Activated T-helper 1 cell treated with anti-CD3 and anti-CD28 coated beads, Interleukin-12 subunit alpha, Interleukin-12 subunit beta, Interleukin-2, Interleukin-4 antibody, amounts not matched to agents 30 ng/mL and 10 ng/mL and 1 ng/mL, durations not matched to agents 14 hours and 24 hours and 36 hours (primary cell): ENCODE measurements around the gene MYO18A. TPM values are rescaled to one million over a fixed set of nuclear protein-coding genes. Genes with fewer than 3 reads are reported as not detected.
"Not testable (repeated sequence)": the region's sequence is repeated elsewhere in the genome, so short reads cannot be mapped to it uniquely, and the experiment has no call there.

Experiments
- DNase-seq: peaks from one replicate; pipeline ENCODE4 v3.0.0; 2021; ENCODE audit warnings: low spot score
- H3K27ac Mint-ChIP-seq: one replicate; pipeline ENCODE4 v1.8.0; 2021; ENCODE audit warnings: mild to moderate bottlenecking, mixed read lengths
- H3K27me3 Mint-ChIP-seq: one replicate; pipeline ENCODE4 v1.8.0; 2022; ENCODE audit warnings: mild to moderate bottlenecking, moderate library complexity, mixed read lengths; ENCODE audit not compliant: insufficient read depth
- H3K36me3 Mint-ChIP-seq: one replicate; pipeline ENCODE4 v1.8.0; 2021; ENCODE audit warnings: low read depth, mixed read lengths
- H3K4me1 Mint-ChIP-seq: one replicate; pipeline ENCODE4 v1.8.0; 2021; ENCODE audit warnings: low read depth, mixed read lengths
- H3K4me3 Mint-ChIP-seq: one replicate; pipeline ENCODE4 v1.8.0; 2021; ENCODE audit warnings: mild to moderate bottlenecking, moderate library complexity, mixed read lengths
- H3K9me3 Mint-ChIP-seq: one replicate; pipeline ENCODE4 v1.8.0; 2021; ENCODE audit warnings: mixed read lengths
- intact Hi-C: fragments of 100-400 bp; cut with micrococcal nuclease; formaldehyde crosslinking; loops from one replicate; pipeline ENCODE4 v1.15.1; 2024
- total RNA-seq: library from RNA; stranded (reverse); gene quantifications from 2 replicates; pipeline ENCODE4 v1.2.3, GENCODE V29; 2022

Gene MYO18A
- total RNA-seq, 1 donor from 2014 or later: 40.5 TPM

DNA sequence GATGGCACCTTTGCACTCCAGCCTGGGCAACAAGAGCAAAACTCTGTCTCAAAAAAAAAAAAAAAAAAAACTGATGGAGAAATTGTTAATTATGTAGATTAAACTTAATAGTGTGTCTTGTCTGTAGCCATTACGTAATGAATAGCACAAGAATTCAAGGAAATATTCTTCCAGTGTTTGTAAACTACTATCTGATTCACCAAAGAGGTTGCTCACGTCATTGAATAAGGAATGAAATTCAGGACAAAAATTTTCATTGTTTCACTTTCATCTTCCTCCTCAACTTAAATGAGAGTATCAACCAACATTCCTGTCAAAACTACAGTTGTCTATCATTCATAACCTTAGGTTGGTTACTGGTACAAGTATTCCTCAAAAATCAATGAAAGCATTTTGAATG lies 30.7 kb upstream of the MYO18A start:
- H3K9me3 Mint-ChIP-seq: no peaks in the 10 kb centered on the region
- no peaks in the 10 kb centered on the region for H3K4me1 Mint-ChIP-seq
- H3K27me3 Mint-ChIP-seq: peaks cover 3% of the 10 kb centered on the region
- H3K4me3 Mint-ChIP-seq: no peak overlapping the region
- no peak for DNase-seq
- intact Hi-C loops: no loop called here
- H3K27ac Mint-ChIP-seq: no peak overlapping the region
- H3K36me3 Mint-ChIP-seq: no peaks in the 10 kb centered on the region

- Mint-ChIP-seq H3K4me3 (no peak overlapping the region), H3K27me3 (peaks cover 8% of the 10 kb centered on the region), H3K36me3 (no peaks in the 10 kb centered on the region), H3K27ac (no peak overlapping the region), H3K9me3 (no peaks in the 10 kb centered on the region), H3K4me1 (no peaks in the 10 kb centered on the region)
- no peak for DNase-seq
- intact Hi-C loops: no loop called here
Observed at GRCh38 chr17:29209073-29209472, 28.9 kb upstream of the MYO18A start.

- intact Hi-C loops: no loop called here
- no peak for DNase-seq
- H3K36me3 Mint-ChIP-seq: no peaks in the 10 kb centered on the region
- H3K4me1 Mint-ChIP-seq: no peaks in the 10 kb centered on the region
- H3K27me3 Mint-ChIP-seq: peaks cover 11% of the 10 kb centered on the region
- no peak overlapping the region for H3K27ac Mint-ChIP-seq
- H3K9me3 Mint-ChIP-seq: no peaks in the 10 kb centered on the region
- H3K4me3 Mint-ChIP-seq: no peak overlapping the region
Observed at GRCh38 chr17:29207975-29208374, 27.8 kb upstream of the MYO18A start.

GRCh38 chr17:29205047-29205446 lies 24.8 kb upstream of the MYO18A start:
- no peaks in the 10 kb centered on the region for H3K9me3 Mint-ChIP-seq

GRCh38 chr17:29204068-29204804 lies 24.0 kb upstream of the MYO18A start:
- intact Hi-C loops, H3K4me1 Mint-ChIP-seq, H3K27ac Mint-ChIP-seq, H3K9me3 Mint-ChIP-seq, H3K36me3 Mint-ChIP-seq, H3K4me3 Mint-ChIP-seq, DNase-seq: not testable (repeated sequence)
- peaks cover 16% of the 10 kb centered on the region for H3K27me3 Mint-ChIP-seq

More at GRCh38 chr17:29205047-29205446, 24.8 kb upstream of the MYO18A start:
- intact Hi-C loops: no loop called here
- Mint-ChIP-seq H3K36me3 (no peaks in the 10 kb centered on the region), H3K27me3 (peaks cover 17% of the 10 kb centered on the region), H3K4me3 (no peak overlapping the region), H3K27ac (no peak overlapping the region), H3K4me1 (no peaks in the 10 kb centered on the region)
- DNase-seq: no peak

DNA sequence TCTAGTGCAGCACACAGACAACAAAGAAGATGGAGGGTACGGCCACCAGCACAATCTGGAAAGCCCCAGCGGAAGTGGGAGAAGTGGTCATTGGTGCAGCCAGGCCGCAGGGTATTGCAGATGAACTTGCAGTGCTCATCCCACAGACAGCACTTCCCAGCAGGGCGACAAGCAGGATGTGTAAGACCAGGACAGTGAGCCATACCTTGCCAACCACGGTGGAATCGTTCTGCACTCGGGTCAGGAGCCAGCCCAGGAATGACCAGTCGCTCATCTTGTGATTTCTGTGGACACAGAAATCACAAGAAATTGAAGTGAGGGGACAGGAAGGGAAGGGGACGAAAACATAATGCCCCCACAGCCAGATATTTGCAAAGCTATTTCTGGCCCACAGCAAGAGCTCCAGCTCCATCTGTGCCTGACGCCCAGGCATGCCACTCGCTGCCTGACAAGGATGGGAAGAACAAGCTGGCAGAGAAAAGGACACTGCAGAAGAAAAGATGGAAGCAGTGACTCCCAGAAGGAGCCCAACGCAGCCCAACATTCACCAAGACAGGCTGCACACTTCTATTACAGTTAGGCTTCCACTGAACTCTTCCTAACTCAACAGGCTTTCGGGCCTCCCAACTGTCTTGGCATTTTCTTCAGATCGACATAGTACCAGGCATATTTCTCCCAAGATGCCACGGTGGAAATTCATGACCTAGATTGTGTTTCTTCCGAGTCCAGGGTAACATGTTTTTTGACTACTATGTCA lies 17.5 kb upstream of the MYO18A start:
- Mint-ChIP-seq H3K27me3 (peaks cover 12% of the 10 kb centered on the region), H3K9me3 (no peaks in the 10 kb centered on the region), H3K27ac (no peak overlapping the region), H3K4me1 (no peaks in the 10 kb centered on the region), H3K4me3 (no peak overlapping the region), H3K36me3 (no peaks in the 10 kb centered on the region)
- DNase-seq: no peak
- intact Hi-C loops: no loop called here

GRCh38 chr17:29196769-29197515 lies 16.7 kb upstream of the MYO18A start:
- no peak overlapping the region for H3K27ac Mint-ChIP-seq
- peaks cover 12% of the 10 kb centered on the region for H3K27me3 Mint-ChIP-seq
- intact Hi-C loops: no loop called here
- H3K4me3 Mint-ChIP-seq: no peak overlapping the region
- no peaks in the 10 kb centered on the region for H3K4me1 Mint-ChIP-seq
- DNase-seq: no peak
- H3K9me3 Mint-ChIP-seq: no peaks in the 10 kb centered on the region
- no peaks in the 10 kb centered on the region for H3K36me3 Mint-ChIP-seq

- intact Hi-C loops: no loop called here
- H3K27me3 Mint-ChIP-seq: peaks cover 13% of the 10 kb centered on the region
- no peak overlapping the region for H3K27ac Mint-ChIP-seq
- H3K4me3 Mint-ChIP-seq: no peak overlapping the region
- H3K36me3 Mint-ChIP-seq: no peaks in the 10 kb centered on the region
- no peaks in the 10 kb centered on the region for H3K9me3 Mint-ChIP-seq
- DNase-seq: no peak
- no peaks in the 10 kb centered on the region for H3K4me1 Mint-ChIP-seq
Observed at GRCh38 chr17:29195465-29196081, 15.4 kb upstream of the MYO18A start.

- no peak for DNase-seq
- Mint-ChIP-seq H3K27me3 (peaks cover 13% of the 10 kb centered on the region), H3K4me3 (no peak overlapping the region), H3K27ac (no peak overlapping the region), H3K4me1 (no peaks in the 10 kb centered on the region), H3K36me3 (no peaks in the 10 kb centered on the region), H3K9me3 (no peaks in the 10 kb centered on the region)
- intact Hi-C loops: no loop called here
Observed at GRCh38 chr17:29194669-29195068, 14.5 kb upstream of the MYO18A start.

DNA sequence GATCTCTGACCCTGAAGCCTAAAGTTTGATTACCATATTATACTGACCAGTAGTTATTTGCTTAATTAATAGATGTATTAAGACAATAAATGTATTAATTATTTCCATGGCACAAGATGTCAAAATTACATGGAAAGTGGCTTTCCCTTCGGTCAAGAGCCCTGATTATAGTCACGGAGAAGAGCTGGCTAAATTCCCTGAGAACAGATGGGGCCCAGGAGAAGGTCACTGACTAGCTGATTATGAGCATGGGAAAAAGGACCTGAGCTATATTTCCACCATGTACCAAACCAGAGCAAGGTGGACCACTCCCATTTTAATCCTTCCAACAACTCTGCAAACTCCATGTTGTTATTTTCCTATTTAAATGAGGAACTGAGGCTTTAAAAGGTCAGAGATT lies 12.9 kb upstream of the MYO18A start:
- Mint-ChIP-seq H3K4me3 (no peak overlapping the region), H3K9me3 (no peaks in the 10 kb centered on the region), H3K4me1 (no peaks in the 10 kb centered on the region), H3K27me3 (peaks cover 15% of the 10 kb centered on the region), H3K27ac (no peak overlapping the region), H3K36me3 (no peaks in the 10 kb centered on the region)
- intact Hi-C loops: no loop called here
- DNase-seq: no peak

GRCh38 chr17:29190592-29191207 lies 10.5 kb upstream of the MYO18A start:
- Mint-ChIP-seq H3K9me3 (no peaks in the 10 kb centered on the region), H3K27ac (no peak overlapping the region), H3K4me3 (no peak overlapping the region), H3K4me1 (no peaks in the 10 kb centered on the region), H3K36me3 (no peaks in the 10 kb centered on the region), H3K27me3 (peaks cover 15% of the 10 kb centered on the region)
- intact Hi-C loops: no loop called here
- no peak for DNase-seq

- no peaks in the 10 kb centered on the region for H3K36me3 Mint-ChIP-seq
- intact Hi-C loops: no loop called here
Observed at GRCh38 chr17:29190039-29190438, 9.8 kb upstream of the MYO18A start.

More at GRCh38 chr17:29190039-29190438, 9.8 kb upstream of the MYO18A start:
- Mint-ChIP-seq H3K4me1 (no peaks in the 10 kb centered on the region), H3K27ac (no peak overlapping the region), H3K4me3 (no peak overlapping the region), H3K27me3 (peaks cover 19% of the 10 kb centered on the region), H3K9me3 (no peaks in the 10 kb centered on the region)
- DNase-seq: no peak
